Epithelial cell of prostate (primary cell): ENCODE measurements around the gene ZNF729.
"Not testable (repeated sequence)": the region's sequence is repeated elsewhere in the genome, so short reads cannot be mapped to it uniquely, and the experiment has no call there.

Source experiments
- DNase-seq: peaks from one replicate; pipeline ENCODE4 v3.0.0-alpha.2; 2011; ENCODE audit warnings: low read depth, low spot score
- H3K27ac ChIP-seq: fragments of 450-650 bp; 2 replicates; pipeline ENCODE4 v1.5.1; 2017; ENCODE audit warnings: mild to moderate bottlenecking

Gene ZNF729

DNA sequence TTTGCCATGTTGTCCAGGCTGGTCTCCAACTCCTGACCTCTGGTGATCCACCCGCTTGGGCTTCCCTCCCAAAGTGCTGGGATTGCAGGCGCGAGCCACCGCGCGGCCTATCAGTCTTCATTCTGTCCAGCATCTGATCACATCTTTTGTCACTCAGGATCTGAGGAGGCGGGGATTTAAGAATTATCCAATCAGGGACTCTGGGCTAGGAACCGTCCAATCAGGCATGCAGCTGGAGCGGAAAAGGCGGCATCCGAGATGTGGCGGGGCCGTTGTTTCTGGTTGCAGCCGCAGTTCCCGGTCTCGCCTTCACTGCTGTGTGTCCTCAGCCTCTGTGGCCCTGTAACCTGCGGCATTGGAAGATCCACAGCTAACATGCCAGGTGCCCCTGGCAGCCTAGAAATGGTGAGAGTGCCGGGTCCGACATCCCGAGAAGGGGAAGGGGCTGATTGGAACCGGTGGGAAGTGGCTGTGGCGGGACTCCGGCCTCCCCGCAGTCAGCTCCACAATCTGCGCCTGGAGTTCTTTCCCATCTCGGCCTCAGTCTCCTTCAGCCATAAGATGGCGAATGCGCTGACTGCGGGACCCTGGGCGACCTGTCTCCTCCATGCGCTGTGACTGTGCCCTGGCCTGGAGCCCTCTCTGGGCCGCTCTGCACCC, at the start of gene ZNF729:
Gene ZNF729 (plus strand): TSS at position 291 of the 660 bp plus-strand sequence. CDS start 85 bp downstream, at position 376.
- no peak for DNase-seq
- no peak within 1 kb of the TSS for H3K27ac ChIP-seq

DNA sequence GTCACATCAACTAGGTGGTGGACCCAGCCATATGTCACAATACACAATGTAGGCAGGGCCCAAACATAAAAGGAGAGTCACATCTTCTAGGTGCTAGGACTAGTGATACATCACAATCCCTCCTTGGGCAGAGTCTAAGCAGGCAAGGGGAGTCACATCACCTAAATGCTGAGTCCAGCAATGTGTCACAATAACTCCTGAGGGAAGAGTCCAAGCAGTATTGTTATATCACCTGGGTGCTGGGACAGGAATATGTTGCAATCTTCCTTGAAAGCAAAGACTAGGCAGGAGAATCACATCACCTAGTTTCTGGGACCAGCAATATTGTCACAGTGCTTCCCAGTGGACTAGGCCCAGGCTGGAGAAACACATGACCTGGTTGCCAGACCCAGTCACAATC, 29.4 kb upstream of the ZNF729 start:
- no peak for DNase-seq
- no peak overlapping the region for H3K27ac ChIP-seq

DNA sequence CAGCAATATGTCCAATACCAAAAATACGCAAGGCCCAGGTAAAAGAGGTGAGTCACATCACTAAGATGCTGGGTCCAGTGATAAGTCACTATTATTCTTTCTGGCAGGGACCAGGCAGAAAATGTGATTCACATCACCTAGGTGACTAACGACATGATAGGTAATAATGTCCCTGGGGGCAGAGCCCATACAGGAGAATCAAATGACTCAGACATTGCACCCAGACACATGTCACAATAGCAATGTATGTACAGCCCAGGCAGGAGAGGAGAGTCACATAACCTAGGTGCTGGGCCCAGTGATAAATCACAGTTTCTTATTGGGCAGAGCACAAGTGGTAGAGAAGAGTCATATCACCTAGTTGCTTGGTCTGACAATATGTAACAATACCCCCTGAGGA, 28.9 kb upstream of the ZNF729 start:
- no peak overlapping the region for H3K27ac ChIP-seq
- no peak for DNase-seq

DNA sequence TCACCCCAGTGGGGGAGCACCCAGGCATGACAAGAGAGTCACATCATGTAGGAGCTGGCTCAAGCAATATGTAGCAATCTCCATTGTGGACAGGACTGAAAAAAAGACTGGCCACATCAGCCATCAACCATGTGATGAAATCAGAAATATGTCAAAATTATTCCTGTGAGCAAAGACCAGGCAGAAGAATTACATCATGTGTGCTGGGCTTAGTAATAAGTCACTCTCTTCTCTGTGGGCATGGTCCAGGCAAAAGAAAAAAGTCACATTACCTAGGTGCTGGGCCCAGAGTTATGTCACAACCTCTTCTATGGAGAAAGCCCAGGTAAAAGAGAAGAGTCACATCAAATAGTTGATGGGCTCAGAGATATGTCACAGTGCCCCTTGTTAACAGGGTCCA, 28.3 kb upstream of the ZNF729 start:
- H3K27ac ChIP-seq = no peak overlapping the region
- no peak for DNase-seq

DNA sequence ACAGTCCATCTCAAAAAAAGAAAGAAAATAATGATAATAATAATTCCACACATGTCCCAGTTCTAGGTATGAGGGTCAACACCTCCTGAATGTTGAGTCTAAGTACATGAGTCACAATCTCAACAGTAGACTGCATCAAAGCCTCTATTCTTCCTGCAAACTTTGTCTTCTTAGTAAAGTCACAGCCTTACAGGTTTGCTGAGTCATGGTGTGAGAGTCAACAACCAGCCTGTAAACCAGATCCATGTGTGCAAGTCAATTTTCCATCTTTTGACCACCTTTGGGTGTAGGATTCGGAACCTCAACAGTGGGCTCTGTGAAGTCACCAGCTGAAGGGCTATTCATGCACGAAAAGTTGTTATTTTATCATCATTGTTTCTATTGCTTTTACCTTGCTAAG, 25.7 kb upstream of the ZNF729 start:
- H3K27ac ChIP-seq = no peak overlapping the region
- DNase-seq = no peak

DNA sequence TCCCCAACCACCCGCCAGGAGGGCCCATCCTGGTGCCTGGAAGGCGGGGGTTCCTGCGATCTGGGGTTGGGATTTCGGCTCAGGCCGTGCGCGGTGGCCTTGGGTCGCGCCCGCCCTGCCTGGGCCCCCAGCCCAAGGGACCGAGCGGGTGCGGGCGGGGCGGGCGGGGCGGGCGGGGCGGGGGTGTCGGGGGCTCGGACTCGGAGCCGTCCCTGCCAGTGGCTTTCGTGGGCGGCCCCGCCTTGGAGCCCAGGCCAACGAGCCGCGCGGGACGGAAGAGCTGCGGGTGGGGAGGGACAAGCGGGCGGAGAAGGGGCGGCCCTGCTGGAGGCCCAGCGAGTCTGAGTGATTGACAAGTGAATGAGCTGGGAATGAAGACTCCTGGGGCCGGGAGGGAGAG, 24.6 kb upstream of the ZNF729 start:
- no peak overlapping the region for H3K27ac ChIP-seq
- no peak for DNase-seq

DNA sequence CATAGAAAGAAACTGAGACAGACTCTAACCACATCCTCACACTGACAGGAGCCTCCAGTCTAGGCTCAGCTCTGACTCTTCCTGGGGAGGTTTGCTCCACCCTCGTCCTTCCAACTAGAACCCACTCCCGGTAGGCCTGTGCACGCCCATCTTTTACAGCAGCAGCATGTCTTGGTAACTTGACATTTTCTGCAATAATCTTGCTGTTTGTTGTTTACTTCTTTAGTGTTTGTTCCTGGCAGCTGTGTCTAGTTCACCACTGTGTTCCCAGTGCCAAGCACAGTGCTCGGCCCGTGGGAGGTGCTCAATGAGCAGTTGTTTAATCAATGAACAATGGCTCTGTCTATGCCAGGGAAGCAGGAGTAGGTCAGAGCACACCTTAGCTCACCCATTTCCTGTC, 23.1 kb upstream of the ZNF729 start:
- H3K27ac ChIP-seq = no peak overlapping the region
- DNase-seq = no peak

DNA sequence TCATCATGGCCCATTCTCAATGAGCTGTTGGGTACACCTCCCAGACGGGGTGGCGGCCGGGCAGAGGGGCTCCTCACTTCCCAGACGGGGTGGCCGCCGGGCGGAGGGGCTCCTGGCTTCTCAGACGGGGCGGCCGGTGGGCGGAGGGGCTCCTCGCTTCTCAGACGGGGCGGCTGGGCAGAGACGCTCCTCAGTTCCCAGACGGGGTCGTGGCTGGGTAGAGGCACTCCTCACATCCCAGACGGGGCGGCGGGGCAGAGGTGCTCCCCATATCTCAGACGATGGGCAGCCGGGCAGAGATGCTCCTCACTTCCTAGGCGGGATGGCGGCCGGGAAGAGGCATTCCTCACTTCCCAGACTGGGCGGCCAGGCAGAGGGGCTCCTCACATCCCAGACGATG, 35.3 kb downstream of the ZNF729 start:
- H3K27ac ChIP-seq, DNase-seq: not testable (repeated sequence)

DNA sequence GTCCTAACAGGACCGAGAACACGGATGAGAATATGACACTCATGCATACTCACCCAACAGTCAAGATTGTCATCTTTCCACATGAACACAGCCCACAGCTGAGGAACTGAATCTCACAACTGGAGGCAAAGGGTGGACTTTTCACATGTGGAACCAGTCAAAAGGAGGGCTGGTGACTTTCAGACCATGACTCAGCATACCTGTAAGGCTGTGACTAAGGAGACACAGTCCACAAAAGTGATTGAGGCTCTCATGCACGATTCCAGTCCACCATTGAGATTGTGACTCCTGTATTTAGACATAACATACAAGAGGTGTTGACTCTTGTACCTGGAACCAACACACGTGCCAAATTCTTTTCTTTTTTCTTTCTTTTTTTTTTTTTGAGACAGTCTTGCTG, 40.0 kb downstream of the ZNF729 start:
- no peak overlapping the region for H3K27ac ChIP-seq
- no peak for DNase-seq

DNA sequence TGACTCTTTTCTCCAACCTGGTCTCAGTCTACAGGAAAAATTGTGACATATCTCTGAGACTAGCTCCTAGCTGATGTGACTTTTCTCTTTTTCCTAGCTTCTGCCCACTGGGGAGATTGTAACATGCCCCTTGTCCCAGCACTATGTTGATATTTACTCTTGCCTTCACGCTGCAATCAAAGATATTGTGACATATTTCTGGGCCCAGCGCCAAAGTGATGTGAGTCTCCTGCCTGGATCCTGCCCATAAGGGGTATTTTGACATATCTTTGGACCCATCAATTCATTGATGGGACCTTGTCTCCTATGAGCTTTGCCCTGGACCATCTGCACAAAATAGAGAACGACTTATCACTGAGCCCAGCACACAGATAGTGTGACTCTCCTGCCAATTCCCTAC, 41.1 kb downstream of the ZNF729 start:
- DNase-seq = no peak
- H3K27ac ChIP-seq = no peak overlapping the region

DNA sequence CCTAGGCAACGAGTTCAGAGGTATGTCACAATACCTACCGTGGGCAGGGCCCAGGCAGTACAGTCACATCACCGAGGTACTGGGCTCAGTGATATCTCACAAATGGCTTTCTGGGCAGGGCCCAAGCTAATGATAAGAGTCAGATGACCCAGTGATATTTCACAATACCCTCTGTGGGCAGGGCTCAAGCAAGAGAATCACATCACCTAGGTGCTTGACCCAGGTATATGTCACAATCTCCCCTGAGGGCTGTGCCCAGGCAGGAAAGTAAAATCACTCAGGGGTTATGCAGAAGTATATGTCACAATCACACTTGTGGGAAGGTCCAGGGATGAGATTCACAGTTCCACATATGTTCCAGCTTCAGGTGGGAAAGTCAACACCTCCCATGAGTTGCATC, 45.3 kb downstream of the ZNF729 start:
- no peak overlapping the region for H3K27ac ChIP-seq
- no peak for DNase-seq

DNA sequence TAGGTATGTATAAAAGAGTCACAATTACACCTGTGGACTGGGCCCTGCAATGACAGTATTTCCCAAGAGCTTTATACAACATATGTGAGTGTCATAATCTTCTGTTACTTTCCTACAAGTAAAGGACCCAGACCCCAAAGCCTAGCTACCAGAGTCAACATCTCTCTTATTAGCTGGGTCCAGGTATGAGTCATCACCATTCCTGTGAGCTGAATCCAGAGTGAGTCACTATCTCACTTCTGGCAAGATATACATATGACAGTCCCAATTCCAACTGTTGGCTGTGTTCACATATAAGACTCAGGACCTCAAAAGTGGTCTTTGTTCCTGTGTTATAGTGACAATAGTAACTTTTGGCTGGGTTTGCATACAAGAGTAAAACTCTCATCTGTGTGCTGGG, 46.7 kb downstream of the ZNF729 start:
- no peak for DNase-seq

DNA sequence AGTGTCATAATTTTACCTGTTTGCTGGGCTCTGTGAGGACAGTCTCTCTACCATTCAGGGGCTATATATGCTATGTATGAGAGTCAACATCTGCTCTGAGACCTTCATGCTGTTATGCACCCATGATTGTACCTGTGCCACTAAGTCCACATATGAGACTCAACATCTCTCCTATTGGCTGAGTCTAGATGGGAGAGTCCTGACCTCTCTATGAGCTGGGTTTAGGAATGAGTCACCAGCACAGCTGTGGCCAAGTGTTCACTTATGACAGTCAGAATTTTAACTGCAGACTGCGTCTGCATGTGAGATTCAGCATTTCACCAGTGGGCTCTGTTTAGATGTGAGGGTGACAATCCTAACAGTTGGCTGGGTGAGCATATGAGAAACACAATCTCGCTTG, 49.5 kb downstream of the ZNF729 start:
- no peak overlapping the region for H3K27ac ChIP-seq
- DNase-seq = no peak

More for the DNA sequence above, 46.7 kb downstream of the ZNF729 start:
- no peak overlapping the region for H3K27ac ChIP-seq

DNA sequence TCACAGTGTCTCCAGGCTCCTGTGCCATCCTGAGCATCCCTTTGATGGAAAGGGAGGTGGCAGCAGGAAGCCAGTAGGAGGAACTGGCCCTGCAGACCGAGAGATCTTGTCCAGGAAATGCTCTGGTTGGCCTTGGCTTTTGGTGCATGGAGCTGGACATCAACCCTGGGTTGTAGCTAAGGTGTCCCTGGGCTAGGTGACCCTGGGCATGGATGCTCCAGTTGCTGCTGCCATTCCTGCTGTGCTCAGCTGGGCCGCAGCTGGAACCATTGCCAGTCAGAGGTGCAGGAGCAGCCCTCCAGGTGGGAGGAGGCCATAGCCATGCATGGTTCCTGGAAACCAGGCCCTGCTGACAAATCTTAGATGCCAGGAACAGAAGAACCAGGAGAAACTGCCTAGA, 68.4 kb downstream of the ZNF729 start:
- no peak overlapping the region for H3K27ac ChIP-seq
- no peak for DNase-seq
